NCI-H1930 (cell line): ENCODE measurements around the gene TRPV2.

Experiments
- DNase-seq, 2 experiments: peaks; one replicate each; lab custom pipeline; 2025; lab: John Stamatoyannopoulos, UW

TRPV2 gene

DNA sequence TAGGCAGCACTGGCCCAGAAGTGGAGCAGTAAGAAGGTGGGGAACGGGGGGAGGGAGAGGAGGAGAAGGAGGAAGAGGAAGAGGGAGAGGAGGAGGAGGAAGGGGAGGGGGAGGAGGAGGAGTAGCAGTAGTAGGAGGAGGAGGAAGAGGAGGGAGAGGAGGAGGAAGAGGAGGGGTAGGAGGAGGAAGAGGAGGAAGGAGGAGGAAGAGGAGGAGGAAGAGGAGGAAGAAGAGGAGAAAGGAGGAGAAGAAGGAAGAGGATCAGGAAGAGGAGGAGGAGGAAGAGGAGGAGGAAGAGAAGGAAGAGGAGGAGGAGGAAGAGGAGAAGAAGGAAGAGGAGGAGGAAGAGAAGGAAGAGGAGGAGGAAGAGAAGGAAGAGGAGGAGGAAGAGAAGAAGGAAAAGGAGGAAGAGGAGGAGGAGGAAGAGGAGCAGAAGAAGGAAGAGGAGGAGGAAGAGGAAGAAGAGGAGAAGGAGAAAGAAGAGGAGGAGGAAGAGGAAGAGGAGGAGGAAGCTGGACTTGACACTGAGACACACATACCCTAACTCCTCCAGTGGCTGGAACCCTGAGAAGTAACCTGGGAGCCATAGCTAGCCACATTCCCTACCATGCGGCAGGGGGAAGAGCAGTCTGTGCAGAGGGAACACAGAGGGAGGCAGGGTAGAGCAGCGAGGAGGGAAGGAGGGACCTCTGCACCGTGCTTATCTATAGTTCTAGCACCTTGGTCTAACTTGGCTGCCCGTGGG, 40.8 kb downstream of the TRPV2 start:
- no peak for DNase-seq

DNA sequence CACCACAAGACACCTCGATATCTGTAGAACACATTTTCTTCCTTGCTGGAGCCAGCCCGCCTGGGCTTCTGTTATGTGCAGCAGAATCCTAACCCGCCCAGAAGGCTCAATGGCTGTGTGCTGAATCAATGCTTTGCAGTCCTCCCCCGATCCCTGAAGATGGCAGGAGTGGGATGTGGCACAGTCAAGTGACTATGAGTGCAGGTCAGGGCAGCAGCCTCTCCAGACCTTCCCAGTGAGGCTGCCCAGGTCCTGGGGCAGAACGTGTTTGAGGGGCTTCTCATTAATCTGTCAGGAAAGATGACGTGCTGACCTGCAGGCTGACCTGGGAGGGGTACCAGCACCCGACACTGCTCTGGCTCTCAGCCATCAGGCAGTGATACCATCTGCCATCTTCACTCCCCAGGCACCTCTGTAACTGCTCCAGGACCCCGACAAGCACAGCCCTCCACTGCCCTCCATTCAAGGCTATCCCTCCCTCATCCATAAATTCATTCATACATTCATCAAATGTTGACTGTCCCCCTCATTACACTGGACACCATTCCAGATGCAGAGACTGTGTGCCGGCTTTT, 41.5 kb downstream of the TRPV2 start:
- no peak for DNase-seq

DNA sequence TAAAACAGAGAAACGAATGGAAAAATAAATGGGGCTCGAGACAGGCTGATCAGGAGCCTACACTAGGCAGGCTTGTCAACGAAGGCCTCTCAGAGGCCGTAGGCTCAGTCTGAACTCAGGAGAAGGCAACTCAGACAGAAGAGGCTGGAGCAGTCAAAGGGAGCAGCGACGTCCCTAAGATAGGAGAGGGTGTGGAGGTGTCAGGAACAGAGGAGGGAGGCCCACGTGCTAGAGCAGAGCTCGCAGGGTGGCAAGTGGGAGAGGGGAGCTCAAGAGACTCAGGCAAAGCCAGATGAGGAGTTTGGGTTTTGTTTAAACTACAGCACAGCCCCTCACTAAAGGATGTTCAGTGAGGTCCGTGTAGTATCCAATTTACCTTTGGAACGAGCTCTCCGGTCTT, 43.9 kb downstream of the TRPV2 start:
- no peak for DNase-seq

GRCh38 chr17:16459855-16460550, 44.6 kb downstream of the TRPV2 start:
- no peak for DNase-seq

DNA sequence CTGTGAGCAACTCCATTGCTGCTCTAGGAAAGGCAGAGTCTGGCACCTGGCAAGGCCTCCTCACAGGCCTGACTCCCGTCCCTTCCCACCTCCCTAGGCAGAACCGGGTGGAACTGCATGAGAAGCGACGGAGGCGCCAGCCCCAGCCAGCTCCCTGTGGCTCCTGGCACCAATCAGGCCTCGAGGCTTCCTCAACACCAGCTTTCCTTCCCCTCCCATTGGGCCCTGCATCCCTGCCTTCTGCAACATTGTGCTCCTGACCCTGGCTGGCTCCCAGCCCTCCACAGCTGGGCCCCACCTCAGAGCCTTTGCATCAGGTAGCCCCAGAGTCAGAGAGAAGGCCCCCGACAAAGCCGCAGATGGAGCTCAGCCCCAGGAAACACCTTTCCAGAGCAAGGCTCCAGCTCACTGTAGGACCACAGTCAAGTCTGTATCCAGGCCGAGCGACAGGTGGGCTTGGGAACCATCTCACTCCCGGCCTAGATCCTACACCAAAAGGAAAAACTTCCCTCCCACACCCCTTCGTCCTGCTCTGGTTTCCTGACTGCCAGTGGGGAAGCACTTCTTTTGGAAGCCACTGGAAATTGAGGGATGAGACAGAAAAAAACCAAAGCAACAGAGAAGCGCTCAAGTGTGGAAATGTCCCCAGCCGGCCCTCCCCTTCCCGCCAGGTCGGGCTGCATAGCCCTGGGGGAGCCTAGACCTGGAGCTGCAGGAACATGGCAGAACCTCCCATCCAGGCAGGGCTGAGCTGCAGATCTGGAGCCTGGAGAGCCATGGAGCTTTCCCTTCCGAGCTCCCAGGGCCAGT, 45.6 kb downstream of the TRPV2 start:
- DNase-seq: no peak

GRCh38 chr17:16461606-16461866, 46.2 kb downstream of the TRPV2 start:
- no peak for DNase-seq

GRCh38 chr17:16462070-16462864, 46.9 kb downstream of the TRPV2 start:
- DNase-seq: no peak

DNA sequence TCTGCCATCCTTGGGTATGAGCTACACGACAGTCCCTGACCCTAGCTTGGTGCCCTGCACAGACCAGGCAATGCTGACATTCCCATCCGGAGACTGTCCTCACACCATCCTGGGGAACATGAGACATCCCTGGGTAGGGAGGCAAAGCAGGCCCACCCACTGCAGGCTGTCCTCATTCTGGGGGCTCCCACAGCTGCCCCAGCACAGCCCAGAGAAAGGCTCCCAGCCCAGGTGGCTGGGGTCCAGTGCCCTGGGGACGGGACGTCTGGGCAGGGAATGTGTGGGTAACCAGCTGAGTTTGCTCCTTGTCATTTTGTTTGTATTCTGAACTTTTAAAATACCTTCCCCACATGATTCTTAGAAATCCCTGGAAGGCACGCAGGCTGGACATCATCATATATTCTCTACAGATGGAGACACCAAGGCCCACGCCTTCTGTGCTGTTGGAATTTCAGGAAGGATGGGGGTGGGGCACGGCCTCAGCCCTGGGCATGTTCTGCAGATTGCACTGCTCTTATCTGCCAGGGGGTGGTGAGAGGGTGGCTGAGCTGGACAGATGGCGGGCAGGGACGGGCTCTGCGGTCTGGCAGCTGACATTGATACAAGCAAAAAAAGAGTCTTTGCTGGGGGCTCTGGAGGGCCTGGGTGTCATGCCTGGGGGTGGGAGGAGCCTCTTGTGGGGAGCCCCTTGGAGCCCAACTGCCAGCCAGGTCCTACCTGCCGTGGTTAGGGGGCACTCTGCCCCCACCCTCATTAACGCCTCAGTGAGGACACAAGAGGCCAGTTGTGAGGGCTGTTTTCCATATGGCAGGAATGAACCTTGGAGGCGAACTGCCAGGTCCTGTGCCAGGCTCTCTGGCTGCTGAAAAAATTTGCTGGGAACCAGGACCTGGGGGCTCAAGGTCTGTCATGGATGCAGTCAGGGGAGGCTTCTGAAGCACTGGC, 48.3 kb downstream of the TRPV2 start:
- no peak for DNase-seq

DNA sequence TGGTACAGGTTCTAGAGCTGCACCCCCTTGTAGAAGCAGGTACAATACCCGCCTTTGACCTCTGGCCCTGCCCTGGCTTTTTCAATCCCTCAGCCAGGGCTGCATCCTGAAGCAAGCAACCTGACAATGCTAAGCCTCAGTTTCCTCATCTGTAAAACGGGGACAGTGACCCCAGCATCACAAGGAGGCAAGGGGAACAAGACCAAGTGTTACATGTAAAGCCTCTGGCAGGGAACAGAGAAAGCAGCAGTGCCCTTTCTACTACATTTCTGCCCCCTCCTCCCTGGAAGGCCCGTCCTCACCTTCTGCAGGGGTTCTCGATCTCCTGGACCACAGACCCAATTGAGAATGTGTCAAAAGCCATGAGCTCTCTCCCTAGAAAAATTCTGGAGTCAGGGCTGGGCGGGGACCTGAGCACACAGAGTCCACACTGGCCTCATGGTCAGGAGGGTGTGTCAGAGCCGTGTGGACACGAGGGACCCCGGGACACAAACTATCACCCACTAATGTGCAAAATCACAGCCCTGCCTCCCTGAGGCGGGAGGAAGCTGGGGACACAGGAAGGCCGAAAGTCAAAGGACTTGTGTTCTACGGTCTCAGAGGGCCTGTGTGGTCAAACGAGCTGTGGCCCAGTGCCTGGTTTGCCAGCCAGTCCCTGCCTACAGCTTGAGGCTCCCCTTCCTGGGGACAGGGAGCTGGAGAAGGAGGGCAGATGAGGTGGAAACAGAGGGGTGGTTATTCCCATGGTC, 49.1 kb downstream of the TRPV2 start:
- DNase-seq: no peak

- DNase-seq: no peak
Observed at GRCh38 chr17:16465052-16465312, 49.6 kb downstream of the TRPV2 start.

GRCh38 chr17:16465861-16466338, 50.5 kb downstream of the TRPV2 start:
- DNase-seq: no peak

- DNase-seq: no peak
Observed at GRCh38 chr17:16466407-16466806, 51.0 kb downstream of the TRPV2 start.

GRCh38 chr17:16467044-16467443, 51.7 kb downstream of the TRPV2 start:
- no peak for DNase-seq

DNA sequence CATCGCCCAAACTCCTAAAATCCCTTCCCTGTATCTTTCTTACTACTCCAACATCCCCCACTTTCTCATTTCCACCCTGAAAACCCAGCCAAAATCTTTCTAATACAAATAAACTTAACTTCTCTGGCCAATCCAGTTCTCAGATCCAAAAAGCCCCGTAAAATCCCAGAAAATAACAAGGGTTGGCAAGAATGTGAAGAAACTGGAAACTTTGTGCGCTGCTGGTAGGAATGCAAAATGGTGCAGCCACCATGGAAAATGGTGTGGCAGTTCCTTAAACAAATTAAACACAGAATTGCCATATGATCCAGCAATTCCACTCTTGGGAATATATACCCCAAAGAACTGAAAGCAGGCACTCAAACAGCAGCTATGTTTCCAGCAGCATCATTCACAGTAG, 52.5 kb downstream of the TRPV2 start:
- DNase-seq: no peak

DNA sequence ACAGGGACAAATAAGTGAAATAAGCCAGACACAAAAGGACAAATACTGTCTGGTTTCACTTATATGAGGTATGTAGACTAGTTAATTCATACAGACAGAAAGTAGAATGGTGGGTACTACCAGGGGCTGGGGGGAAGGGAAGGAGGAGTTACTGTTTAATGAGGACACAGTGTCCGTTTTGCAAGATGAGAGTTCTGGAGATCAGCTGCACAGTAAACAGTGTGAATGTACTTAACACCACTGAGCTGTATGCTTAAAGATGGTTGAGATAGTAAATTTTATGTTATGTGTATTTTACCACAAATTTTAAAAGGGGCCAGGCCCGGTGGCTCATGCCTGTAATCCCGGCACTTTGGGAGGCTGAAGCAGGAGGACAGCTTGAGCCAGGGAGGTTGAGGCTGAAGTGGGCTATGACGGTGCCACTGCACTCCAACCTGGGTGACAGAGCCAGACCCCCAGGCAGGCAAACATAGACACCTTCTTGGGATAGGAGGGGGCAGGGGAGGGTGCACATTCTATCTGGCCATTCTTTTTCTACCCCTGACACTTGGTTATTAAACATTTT, 53.1 kb downstream of the TRPV2 start:
- no peak for DNase-seq

DNA sequence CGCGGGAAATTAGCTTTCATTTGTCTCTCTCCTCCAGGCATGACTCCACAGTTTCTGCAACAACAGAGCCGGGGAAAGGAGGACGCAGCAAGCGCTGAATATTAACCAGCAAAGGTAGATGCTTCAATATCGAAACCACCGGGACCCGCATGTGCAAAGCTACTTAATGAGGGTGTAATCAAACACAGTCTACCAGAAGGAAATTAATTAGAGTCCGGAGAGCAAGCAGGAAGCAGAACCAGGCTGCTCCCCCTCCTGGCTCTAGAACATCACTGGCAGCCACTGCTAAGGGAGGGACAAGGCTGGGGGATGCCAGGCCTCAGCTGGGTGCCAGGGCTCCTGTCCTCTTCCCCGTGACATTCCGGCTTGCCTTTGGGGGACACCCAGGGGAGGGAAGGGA, 54.9 kb downstream of the TRPV2 start:
- DNase-seq: no peak

GRCh38 chr17:16471295-16471694, 55.9 kb downstream of the TRPV2 start:
- no peak for DNase-seq

- DNase-seq: no peak
Observed at GRCh38 chr17:16472539-16472938, 57.2 kb downstream of the TRPV2 start.

DNA sequence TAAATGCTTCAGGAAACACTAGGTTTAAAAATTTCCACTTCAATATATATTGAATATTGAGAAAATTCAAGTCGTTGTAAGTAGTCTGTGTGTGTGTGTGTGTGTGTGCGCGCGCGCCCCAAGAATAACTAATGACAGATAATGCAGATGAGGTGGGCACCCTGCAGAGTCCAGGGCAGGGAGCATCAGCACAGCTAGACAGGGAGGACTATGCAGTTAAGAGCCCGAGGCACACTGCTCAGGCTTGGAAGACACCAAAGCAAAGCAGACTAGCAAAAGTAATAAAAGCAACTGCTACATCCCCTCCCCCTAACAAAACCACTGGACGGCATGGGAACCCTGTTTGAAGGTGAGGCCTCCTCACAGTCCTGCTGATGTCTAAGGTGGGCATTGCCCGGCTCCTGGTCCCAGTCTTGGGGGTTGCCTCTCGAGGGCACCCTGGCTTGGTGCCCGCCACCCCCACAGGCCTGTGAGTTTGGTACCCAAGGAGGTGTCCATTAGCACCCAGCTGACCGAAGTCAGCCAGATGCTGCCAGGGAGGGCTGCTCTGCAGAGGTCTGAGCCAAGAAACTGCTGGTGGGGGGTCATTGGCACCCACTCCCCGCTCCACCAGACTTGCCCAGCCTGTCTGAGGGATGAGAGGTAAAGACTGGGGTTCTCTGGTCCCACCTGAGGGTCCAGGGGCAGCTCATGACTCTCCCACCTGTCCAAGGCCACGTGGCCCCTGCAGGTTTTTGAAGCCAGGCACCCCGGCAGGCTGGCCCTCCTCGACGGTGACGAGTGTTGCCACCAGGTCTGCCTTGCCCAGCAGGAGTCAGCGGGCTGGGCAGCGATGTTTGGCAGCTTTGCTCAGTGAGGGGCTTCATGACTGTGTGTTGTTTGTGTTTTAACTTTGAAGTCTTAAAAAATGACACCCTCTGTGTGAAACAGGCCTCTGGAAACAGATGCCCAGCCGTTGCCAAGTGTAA, 58.0 kb downstream of the TRPV2 start:
- no peak for DNase-seq
